HEK293 (cell line): ENCODE data around the gene CACNB2.

ENCODE experiments used
- CTCF ChIA-PET: fragments of 350-600 bp; formaldehyde crosslinking; extraction: SDS; loops from one replicate; lab custom pipeline; 2021; ENCODE audit warnings: antibody characterized with exemption; lab: Yijun Ruan, JAX
- POLR2A ChIA-PET: fragments of 300-600 bp; formaldehyde crosslinking; extraction: SDS; loops from one replicate; lab custom pipeline; 2020; ENCODE audit warnings: antibody characterized with exemption, inconsistent platforms; lab: Yijun Ruan, JAX
- H3K27ac ChIP-seq: fragments of 200-500 bp; sonication (Bioruptor generic); 2 replicates; pipeline ENCODE4 v1.5.1; 2014; ENCODE audit warnings: low read depth, low read length, control low read depth, inconsistent platforms; ENCODE audit errors: extremely low read depth
- H3K36me3 ChIP-seq, 2 experiments: fragments of 200-500 bp in 1 of 2; sonication (Bioruptor generic) in 1 of 2; 1 replicate in 1 of 2; 2 replicates in 1 of 2; pipeline ENCODE4 v1.5.1; 2014 to 2017; ENCODE audit warnings: inconsistent platforms in 2 of 2, low read length in 2 of 2; ENCODE audit not compliant: control insufficient read depth in 2 of 2, insufficient read depth in 1 of 2
- H3K4me1 ChIP-seq: fragments of 200-500 bp; sonication (Bioruptor generic); 2 replicates; pipeline ENCODE4 v1.5.1; 2014; ENCODE audit warnings: mild to moderate bottlenecking, low read length, inconsistent platforms; ENCODE audit not compliant: control insufficient read depth, insufficient read depth
- H3K4me3 ChIP-seq: 2 replicates; pipeline ENCODE4 v1.5.1; 2011; ENCODE audit warnings: low read depth, mild to moderate bottlenecking, control low read depth, low read length, moderate library complexity
- H3K9me3 ChIP-seq: fragments of 200-500 bp; sonication (Bioruptor generic); 2 replicates; pipeline ENCODE4 v1.5.1; 2014; ENCODE audit warnings: low read depth, low read length, inconsistent platforms; ENCODE audit not compliant: control insufficient read depth, insufficient read depth
- BCL11B ChIP-seq: fragments of 450-650 bp; formaldehyde crosslinking; IDR thresholded peaks from 2 replicates; pipeline ENCODE4 v1.5.1; 2016; ENCODE audit warnings: low read depth, missing biosample characterization, missing genetic modification characterization
- BCL6B ChIP-seq: fragments of 450-650 bp; formaldehyde crosslinking; IDR thresholded peaks from 2 replicates; pipeline ENCODE4 v1.5.1; 2017; ENCODE audit warnings: missing biosample characterization, missing genetic modification characterization
- SP7 ChIP-seq: fragments of 450-650 bp; formaldehyde crosslinking; IDR thresholded peaks from 2 replicates; pipeline ENCODE4 v1.5.1; 2016; ENCODE audit warnings: missing biosample characterization, missing genetic modification characterization
- TRIM28 ChIP-seq: IDR thresholded peaks from 2 replicates; pipeline ENCODE4 v1.6.1; 2011; ENCODE audit warnings: low read length, control low read depth, borderline replicate concordance
- ZBTB48 ChIP-seq: fragments of 450-650 bp; formaldehyde crosslinking; IDR thresholded peaks from 2 replicates; pipeline ENCODE4 v1.5.1; 2016; ENCODE audit warnings: missing biosample characterization, missing genetic modification characterization
- ZIC2 ChIP-seq: fragments of 450-650 bp; formaldehyde crosslinking; IDR thresholded peaks from 2 replicates; pipeline ENCODE4 v1.5.1; 2016; ENCODE audit warnings: missing biosample characterization, missing genetic modification characterization
- ZNF155 ChIP-seq: fragments of 450-650 bp; formaldehyde crosslinking; IDR thresholded peaks from 2 replicates; pipeline ENCODE4 v1.5.1; 2016; ENCODE audit warnings: missing biosample characterization, missing genetic modification characterization
- ZNF157 ChIP-seq: fragments of 450-650 bp; formaldehyde crosslinking; IDR thresholded peaks from 2 replicates; pipeline ENCODE4 v1.5.1; 2016; ENCODE audit warnings: missing biosample characterization, missing genetic modification characterization
- ZNF202 ChIP-seq: fragments of 450-650 bp; formaldehyde crosslinking; IDR thresholded peaks from 2 replicates; pipeline ENCODE4 v1.5.1; 2016; ENCODE audit warnings: missing biosample characterization, missing genetic modification characterization, borderline replicate concordance
- ZNF302 ChIP-seq: fragments of 450-650 bp; formaldehyde crosslinking; IDR thresholded peaks from 2 replicates; pipeline ENCODE4 v1.5.1; 2016; ENCODE audit warnings: missing biosample characterization, missing genetic modification characterization, low read depth
- ZNF398 ChIP-seq: fragments of 450-650 bp; formaldehyde crosslinking; IDR thresholded peaks from 2 replicates; pipeline ENCODE4 v1.5.1; 2017; ENCODE audit warnings: missing biosample characterization, missing genetic modification characterization
- ZNF404 ChIP-seq: fragments of 450-650 bp; formaldehyde crosslinking; IDR thresholded peaks from 2 replicates; pipeline ENCODE4 v1.5.1; 2017; ENCODE audit warnings: missing biosample characterization, missing genetic modification characterization
- ZNF423 ChIP-seq: fragments of 450-650 bp; formaldehyde crosslinking; IDR thresholded peaks from 2 replicates; pipeline ENCODE4 v1.5.1; 2016; ENCODE audit warnings: missing biosample characterization, missing genetic modification characterization
- ZNF549 ChIP-seq: fragments of 450-650 bp; IDR thresholded peaks from 2 replicates; pipeline ENCODE4 v1.5.1; 2018; ENCODE audit warnings: missing biosample characterization, missing genetic modification characterization, mild to moderate bottlenecking, inconsistent platforms, moderate library complexity
- ZNF747 ChIP-seq: fragments of 450-650 bp; formaldehyde crosslinking; IDR thresholded peaks from 2 replicates; pipeline ENCODE4 v1.5.1; 2016; ENCODE audit warnings: missing biosample characterization, missing genetic modification characterization
- TF ChIP-seq, protein P1 (sequence below): fragments of 450-650 bp; formaldehyde crosslinking; IDR thresholded peaks from 2 replicates; pipeline ENCODE4 v1.5.1; 2016; ENCODE audit warnings: missing biosample characterization, missing genetic modification characterization
- TF ChIP-seq, protein P2 (sequence below): fragments of 450-650 bp; formaldehyde crosslinking; IDR thresholded peaks from 2 replicates; pipeline ENCODE4 v1.5.1; 2017; ENCODE audit warnings: missing biosample characterization, missing genetic modification characterization
- TF ChIP-seq, protein P3 (sequence below): fragments of 450-650 bp; formaldehyde crosslinking; IDR thresholded peaks from 2 replicates; pipeline ENCODE4 v1.5.1; 2017; ENCODE audit warnings: missing biosample characterization, mild to moderate bottlenecking, missing genetic modification characterization, moderate library complexity

CACNB2 gene

GRCh38 chr10:18345308-18345707 lies 205.1 kb downstream of the CACNB2 start (continued):
- TF ChIP-seq BCL6B: no peak
- no peak for TF ChIP-seq ZNF398 (tag by site-specific recombination)
- TF ChIP-seq ZNF202 (tag by site-specific recombination): no peak
- TF ChIP-seq, protein P1, sequence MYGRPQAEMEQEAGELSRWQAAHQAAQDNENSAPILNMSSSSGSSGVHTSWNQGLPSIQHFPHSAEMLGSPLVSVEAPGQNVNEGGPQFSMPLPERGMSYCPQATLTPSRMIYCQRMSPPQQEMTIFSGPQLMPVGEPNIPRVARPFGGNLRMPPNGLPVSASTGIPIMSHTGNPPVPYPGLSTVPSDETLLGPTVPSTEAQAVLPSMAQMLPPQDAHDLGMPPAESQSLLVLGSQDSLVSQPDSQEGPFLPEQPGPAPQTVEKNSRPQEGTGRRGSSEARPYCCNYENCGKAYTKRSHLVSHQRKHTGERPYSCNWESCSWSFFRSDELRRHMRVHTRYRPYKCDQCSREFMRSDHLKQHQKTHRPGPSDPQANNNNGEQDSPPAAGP (tag by site-specific recombination): no peak
- TF ChIP-seq, all 188 proteins: peak for 0

- ChIA-PET POLR2A (no interaction called here), CTCF (no interaction called here)
- no peaks in the 10 kb centered on the region for H3K4me1 ChIP-seq
- TF ChIP-seq TRIM28 (no peak), ZNF404 (tag by site-specific recombination) (no peak), ZNF549 (tag by site-specific recombination) (no peak), ZIC2 (tag by site-specific recombination) (peak; percentile 100), ZNF398 (tag by site-specific recombination) (no peak), ZNF747 (tag by site-specific recombination) (no peak), SP7 (tag by site-specific recombination) (no peak), ZNF423 (tag by site-specific recombination) (peak; percentile 40; the same call in 1 of the 2 replicates), ZNF302 (tag by site-specific recombination) (no peak), ZNF155 (no peak), BCL11B (tag by site-specific recombination) (no peak), ZBTB48 (tag by site-specific recombination) (no peak), ZNF157 (tag by site-specific recombination) (no peak)
- TF ChIP-seq, protein P2, sequence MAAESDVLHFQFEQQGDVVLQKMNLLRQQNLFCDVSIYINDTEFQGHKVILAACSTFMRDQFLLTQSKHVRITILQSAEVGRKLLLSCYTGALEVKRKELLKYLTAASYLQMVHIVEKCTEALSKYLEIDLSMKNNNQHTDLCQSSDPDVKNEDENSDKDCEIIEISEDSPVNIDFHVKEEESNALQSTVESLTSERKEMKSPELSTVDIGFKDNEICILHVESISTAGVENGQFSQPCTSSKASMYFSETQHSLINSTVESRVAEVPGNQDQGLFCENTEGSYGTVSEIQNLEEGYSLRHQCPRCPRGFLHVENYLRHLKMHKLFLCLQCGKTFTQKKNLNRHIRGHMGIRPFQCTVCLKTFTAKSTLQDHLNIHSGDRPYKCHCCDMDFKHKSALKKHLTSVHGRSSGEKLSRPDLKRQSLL (tag by site-specific recombination): no peak
- TF ChIP-seq, protein P3, sequence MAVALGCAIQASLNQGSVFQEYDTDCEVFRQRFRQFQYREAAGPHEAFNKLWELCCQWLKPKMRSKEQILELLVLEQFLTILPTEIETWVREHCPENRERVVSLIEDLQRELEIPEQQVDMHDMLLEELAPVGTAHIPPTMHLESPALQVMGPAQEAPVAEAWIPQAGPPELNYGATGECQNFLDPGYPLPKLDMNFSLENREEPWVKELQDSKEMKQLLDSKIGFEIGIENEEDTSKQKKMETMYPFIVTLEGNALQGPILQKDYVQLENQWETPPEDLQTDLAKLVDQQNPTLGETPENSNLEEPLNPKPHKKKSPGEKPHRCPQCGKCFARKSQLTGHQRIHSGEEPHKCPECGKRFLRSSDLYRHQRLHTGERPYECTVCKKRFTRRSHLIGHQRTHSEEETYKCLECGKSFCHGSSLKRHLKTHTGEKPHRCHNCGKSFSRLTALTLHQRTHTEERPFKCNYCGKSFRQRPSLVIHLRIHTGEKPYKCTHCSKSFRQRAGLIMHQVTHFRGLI (tag by site-specific recombination): no peak
- no peaks in the 10 kb centered on the region for H3K36me3 ChIP-seq
- H3K27ac ChIP-seq: no peak overlapping the region
- no peak overlapping the region for H3K4me3 ChIP-seq
- H3K9me3 ChIP-seq: no peaks in the 10 kb centered on the region
Observed at GRCh38 chr10:18350340-18350739, 210.1 kb downstream of the CACNB2 start.
